GDM1 (cell line): Measurements from ENCODE around the gene KIF26B.

ENCODE experiments used
- DNase-seq: peaks from one replicate; lab custom pipeline; 2025; lab: John Stamatoyannopoulos, UW

Gene KIF26B

DNA sequence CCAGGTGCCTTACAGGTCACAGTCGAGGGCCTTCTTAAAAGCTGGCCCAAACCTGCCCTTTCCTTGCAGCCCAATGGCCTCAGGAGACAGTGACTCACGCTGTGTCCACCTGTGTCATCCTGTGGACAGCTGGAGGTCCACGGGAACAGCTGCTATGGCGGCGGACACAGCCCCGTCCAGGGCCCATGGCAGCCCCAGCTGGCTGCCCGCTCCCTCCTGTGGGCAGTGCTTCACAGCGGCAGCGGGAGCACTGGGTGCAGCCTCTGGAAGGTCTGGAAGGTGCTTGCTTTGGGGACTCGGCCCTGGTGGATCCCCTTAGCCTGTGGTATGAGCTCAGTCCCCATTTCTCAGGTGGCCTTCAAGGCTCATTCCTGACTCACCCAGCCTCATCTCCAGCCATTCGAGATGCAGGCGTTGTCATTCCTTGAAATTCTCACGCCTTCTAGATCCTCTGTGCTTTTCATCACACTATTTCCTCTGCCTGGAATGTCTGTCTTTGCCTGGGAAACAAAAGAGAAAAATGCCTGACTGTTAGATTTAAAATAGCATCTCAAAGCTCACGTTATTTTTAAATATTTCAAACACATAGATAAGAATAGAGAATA is 86.8 kb downstream of the KIF26B start:
- DNase-seq = no peak

DNA sequence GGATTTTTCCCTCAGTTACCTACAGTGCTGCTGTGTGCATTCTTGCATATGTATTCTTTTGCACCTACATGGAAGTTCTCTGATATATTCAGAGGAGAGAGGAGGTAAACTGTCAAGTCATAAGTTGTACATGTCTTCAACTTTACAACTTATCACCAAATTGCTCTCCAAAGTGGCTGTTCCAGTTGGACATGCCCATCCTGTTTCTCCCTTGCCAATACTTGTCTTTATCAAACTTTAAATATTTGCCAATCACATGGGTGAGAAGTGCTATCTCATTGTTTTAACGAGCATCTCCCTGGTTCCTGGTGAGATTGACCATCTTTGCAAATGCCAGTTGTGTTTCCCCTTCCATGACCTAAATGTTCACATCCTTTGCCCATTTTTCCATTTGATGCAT is 88.2 kb downstream of the KIF26B start:
- DNase-seq = no peak

DNA sequence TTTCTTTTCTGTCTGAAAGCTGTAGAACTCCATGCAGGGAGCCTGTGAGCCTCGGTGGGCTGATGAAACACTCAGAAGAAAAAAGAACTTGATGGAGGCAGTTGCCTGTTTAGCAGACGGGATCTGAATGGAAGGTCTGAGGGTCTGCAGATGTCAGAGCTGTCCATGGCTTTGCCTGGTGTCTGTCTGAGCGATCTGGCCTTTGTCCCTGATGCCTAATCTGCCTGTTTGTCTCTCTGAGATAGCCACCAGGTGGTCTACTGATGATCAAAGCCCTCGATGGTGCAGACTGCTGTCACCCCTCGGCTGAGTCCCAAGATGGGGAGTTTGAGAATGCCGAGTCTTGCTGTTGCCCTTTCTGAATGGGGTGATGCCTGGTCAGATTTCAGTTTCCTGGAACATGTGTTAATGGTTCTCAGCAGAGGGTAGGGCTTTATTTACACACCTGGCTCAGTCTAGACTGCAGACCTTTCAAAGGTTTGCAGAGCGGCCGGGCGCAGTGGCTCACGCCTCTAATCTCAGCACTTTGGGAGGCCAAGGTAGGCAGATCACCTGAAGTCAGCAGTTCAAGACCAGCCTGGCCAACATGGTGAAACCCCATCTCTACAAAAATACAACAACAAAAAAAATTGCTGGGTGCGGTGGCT is 90.4 kb downstream of the KIF26B start:
- no peak for DNase-seq

DNA sequence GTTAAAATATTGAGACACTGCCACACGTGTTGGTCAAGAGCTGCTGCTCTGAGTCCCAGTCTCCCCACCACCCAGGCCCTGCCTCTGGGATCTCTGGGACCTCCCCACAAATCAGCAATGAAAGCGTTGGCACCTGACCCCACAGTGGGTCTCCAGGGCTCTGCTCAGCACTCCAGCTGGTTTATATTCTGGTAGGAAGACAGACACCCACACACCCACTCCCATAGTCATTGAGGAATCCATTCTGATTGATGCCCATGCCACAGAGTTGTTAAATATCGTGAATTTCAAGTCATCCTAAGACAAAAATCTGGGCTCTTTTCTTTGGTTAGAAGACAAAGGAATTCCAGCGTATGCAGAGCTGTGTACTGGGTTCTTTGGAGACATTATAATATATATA is 91.6 kb downstream of the KIF26B start:
- no peak for DNase-seq

DNA sequence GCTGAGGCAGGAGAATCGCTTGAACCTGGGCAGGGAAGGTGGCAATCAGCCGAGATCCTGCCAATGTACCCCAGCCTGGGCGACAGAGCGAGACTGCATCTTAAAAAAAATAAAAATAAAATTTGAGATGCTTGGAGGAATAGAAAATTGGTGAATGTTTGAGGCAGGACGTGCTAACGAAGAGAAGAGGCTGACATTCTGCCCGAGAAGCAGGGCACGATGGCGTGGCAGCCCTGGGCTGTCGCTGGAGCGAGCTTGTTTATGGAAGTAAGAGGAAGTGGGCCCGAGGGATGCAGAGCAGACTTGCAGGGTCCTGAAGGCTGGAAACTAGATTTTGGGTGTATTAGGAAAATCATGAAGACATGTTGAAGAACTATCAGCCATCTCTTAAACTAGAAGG is 92.6 kb downstream of the KIF26B start:
- no peak for DNase-seq

DNA sequence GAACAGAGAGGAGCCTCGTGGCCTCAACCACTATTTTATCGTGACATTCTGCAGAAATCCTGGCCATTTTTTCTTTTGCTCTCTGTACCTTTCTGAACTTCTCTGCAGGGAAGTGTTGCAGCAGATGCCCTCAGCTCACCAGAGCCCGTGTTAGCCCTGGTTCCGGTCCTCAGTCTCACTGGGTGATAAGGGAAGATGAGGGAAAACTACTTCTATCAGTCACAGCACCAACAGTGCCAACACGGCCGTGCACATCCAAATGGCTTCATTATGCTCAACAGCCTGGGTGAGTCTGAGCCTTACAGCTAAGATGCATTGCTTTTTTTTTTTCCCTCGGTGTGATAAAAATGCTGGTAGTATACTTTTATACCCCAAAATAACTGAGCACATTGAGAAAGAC is 93.0 kb downstream of the KIF26B start:
- DNase-seq = no peak

DNA sequence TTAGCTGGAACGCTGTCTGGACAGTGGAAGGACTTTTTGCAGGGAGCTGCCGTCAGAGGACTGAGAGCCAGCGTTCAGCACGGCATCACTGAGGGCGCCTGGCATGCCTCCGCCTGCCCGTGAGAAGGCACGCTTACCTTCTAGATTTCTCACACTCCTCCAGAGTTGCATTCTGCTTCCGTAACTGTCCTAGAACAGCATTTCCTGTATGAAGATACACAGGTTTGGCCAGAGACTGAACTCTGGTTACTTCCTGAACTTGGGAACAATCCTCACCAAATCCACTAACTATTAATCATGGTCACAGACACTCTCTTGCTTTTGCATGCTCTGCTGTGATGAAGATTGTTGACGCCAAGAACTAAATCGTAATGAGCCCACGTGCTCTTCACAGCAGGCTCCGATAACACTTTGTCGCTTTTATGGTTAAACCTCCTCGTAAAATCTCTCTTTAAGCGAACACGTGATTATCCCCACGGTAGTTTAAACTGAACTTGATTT is 93.5 kb downstream of the KIF26B start:
- DNase-seq = no peak

DNA sequence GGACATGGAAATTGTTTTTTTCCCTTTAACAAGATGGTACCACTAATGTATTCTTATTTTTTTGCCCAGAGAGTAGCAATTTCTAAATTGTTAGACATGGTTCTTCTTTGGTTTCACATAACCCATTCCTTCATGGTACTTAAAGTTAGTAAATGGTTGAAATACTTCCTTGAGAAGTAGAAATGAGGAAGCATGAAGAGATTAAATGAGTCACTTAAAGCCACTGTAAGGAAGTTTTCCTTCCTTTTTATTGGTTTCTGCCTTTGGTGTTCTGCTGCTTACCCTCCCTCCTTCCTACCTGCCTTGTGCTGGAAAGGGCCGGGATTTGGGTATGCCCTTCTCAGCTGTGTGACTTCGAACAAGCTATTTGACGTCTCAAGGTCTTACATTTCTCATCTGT is 101.0 kb downstream of the KIF26B start:
- no peak for DNase-seq

DNA sequence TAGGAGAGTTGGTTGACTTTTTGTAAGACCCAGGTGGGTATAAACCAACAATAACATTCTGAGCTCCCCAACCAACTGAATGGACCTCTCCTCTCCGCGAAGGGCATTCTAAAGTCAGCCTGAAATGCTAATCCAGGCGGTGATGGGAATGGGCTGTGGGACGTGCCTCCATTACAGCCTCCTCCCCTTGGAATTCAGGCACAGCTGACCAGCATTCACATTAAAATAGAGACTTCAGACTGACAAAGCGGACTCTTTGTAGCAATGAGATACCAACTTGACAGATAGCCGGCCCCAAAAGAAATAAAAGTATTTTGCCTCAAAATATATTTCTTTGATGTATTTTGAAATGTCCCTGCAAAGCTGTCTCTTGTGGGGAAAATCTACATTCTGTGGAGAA is 101.7 kb downstream of the KIF26B start:
- no peak for DNase-seq

DNA sequence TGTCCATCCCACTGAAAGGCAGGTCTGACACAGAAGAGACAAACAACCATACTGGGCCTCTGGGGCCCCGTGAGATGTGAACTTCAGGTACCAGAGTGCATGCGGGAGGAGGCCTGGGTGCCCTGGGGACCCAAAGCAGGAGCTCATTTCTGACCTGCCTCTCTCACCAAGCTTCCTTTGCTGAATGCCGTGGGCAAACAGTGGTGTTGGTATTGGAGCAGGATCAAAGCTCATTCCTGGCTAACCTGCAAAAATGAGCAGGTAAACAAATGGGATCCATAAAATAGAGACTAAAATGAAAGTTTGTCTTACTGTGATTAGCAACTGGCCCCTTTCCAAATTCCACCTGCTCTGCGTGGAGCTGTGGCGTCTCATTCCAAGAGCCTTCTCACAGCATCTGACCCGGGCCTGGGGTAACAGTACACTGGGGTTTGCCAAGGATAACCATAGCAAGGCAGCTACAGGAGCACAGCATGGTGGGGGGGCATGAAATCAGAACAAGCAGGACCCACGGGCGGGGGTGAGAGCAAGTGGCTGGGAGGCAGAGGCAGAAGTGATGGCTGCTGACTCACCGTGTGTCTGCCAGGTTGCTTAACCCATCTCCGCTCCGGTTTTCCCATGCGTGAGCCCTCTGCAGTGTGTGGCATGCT is 103.6 kb downstream of the KIF26B start:
- no peak for DNase-seq

DNA sequence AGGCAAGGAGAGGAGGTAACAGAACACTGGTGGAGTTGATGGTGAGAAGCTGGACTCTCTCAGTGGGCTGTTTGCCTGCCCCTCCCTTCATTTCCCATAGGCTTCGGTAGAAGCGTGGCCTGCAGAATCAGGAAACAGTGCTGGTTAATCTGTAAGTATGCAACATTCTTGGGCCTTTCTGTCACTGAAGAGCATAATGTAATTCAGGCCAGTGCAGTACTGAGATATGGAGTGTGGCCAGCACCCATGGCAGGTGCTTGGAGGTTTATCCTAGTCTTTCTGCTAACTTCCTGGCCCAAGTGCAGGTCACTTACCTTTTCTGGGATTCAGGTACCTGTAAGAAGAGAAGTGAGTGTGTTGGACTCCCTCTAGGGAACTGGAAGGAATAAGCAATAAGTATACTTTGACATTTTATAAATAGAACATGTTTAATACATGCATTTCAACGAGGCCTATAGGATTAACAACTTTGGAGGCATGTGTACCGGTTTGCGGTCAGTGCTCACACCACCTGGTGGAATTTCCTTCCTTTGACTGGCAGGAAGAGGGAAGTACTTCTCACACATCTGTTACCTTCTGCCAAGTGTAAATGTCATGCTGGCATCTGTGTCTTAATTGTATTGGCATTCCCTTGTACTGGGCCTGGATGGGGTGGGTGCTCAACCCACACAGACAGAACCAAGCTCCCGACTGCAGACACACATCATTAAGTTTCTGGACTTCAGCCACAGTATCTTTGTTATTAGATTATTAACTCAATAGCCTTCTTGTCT is 105.5 kb downstream of the KIF26B start:
- DNase-seq = peak; percentile 32

DNA sequence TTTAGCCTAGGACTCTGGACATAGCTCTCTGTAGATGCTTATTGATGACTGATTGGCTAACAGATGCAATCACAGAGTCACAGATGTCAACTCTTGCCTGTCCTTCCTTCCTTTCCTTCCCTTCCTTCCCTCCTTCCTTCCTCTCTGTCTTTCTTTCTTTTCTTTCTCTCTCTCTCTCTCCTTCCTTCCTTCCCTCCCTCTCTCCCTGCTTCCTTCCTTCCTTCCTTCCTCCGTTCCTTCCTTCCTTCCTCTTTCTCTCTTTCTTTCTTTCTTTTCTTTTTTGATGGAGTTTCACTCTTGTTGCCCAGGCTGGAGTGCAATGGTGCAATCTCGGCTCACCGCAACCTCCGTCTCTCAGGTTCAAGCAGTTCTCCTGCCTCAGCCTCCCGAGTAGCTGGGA is 106.1 kb downstream of the KIF26B start:
- DNase-seq = no peak

DNA sequence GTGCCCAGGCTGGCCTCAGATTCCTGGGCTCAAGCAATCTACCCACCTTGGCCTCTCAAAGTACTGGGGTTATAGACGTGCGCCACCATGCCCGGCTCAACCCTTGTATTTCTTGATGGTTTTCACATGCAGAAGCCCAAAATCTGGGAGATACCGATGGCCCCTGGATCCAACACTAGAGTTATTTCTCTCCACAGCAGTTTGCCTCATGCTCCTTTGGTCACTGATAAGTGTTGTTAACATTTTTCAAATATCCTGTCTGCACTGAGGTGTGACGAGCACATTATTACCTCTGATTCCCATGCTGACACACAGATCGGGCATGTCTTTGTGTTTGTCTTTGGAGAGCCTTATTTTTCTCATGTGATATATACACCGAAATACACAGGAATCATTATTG is 107.0 kb downstream of the KIF26B start:
- DNase-seq = no peak

DNA sequence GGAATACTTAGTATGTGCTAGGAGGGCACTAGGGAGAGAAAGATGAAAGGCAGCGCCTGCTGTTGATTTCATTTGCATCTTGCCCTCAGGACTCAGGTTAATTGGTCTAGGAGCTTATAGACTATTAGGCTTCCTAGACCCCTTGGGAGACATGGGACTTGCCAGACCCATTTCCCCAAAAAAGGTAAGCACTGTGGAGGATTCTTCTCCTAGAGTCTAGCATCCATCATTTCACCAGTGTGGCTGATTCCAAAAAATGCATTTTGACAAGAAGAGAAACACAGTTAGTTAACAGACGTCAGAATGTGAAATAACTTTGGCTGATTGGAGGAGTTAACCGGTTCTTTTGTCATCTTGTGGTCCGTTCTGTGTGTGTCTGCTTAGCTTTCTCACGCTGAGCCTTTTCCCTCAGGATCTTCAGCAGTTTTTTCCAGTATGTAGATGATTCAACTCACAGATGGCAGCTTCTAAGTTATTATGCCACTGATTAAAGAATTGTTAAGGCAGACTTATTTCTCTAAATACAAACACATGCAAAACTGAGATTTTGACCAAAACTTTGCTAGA is 108.8 kb downstream of the KIF26B start:
- DNase-seq = no peak

DNA sequence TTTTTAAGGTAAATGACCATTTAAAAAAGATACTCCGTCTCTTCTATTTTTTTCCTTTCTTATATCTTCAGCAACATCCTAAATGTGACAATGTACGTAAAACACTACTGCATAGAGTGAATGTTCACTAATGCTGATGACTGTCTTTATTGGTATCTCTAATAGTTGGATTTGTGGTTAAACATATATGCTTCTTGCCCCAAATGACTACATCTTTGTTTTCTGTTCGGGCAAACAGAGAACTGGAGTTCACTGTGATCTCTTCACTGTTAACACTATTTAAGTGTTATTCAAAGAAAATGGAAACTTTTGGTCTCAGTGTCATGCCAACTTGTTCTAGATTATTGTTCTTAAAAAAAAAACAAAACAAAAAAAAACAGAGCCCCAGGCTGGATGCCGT is 109.4 kb downstream of the KIF26B start:
- DNase-seq = no peak

DNA sequence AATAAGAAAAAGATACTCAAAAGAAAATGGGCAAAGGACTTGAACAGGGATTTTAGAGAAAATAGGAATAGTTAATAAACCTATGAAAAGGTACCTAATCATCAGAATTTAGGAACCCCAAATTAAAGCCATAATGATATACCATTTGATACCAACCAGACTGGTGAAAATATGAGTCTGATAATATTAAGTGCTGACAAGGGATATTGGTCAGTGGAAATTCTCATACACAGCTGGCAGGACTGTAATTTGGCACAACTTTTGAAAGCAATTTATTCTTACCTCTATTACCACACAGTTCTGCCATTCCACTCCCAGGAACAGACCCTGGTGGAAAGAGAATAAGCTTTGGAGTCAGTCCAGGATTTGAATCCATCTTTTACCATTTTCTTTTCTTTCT is 111.3 kb downstream of the KIF26B start:
- DNase-seq = no peak

DNA sequence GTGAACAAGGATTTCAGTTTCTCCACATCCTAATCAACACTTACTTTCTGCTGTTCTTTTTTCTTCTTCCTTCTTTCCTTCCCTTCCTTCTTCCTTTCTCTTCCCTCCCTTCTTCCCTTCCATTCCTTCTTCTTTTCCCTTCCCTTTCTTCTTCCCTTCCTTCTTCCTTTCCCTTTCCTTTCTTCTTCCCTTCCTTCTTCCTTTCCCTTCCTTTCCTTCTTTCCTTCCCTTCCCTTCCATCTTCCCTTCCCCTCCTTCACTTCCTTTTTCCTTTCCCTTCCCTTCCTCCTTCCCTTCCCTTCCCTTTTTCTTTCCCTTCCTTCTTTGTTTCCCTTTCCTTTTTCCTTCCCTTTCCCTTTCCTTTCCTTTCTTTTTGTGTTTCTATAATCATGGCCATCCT is 115.3 kb downstream of the KIF26B start:
- DNase-seq = no peak

DNA sequence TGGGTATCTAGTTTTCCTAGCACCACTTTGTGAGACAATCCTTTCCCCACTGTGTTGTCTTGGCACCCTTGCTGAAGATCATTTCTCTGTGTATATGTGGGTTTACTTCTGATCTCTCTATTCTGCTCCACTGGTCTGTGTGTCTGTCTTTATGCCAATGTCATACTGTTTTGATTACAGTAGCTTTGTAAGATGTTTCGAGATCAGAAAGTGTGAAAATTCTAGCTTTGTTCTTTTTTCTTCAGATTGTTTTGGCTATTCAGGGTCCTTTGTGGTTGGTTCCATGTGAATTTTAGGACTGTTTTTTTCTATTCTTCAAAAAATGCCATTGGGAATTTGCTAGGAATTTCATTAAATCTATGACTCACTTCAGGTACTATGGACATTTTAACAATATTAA is 116.2 kb downstream of the KIF26B start:
- DNase-seq = no peak

DNA sequence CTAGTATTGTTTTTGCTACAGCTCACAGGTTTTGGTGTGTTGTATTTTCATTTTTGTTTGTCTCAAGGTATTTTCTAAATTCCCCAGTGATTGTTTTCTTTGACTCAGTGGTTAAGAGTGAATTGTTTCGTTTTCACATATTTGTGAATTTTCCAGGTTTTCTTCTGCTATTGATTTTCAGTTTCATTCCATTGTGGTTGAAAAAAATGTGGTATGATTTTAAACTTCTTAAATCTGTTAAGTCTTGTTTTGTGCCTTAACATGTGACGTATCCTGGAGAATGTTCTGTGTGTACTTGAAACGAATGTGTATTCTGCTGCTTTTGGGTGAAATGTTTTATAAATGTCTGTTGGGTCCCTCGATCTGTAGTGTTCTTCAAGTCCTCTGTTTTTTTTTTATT is 117.9 kb downstream of the KIF26B start:
- DNase-seq = no peak

DNA sequence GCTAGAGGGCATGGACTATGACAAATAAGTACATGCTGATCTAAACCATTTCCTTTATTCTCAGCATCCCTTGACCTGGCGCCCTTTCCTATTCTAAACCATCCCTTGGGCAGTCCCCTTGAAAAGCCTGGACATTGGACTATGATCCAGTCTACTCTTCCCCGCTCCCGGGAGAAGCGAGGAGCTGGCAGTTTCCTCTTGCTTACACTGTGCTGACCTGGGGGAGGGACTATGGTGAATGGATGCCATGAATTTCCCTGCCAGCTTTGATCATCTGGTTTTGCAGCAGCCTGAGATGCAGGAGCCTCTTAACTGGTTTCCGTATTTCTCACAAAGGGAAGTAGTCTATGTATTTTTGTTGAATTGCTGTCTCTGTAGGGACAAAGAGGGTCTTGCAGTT is 121.7 kb downstream of the KIF26B start:
- no peak for DNase-seq

DNA sequence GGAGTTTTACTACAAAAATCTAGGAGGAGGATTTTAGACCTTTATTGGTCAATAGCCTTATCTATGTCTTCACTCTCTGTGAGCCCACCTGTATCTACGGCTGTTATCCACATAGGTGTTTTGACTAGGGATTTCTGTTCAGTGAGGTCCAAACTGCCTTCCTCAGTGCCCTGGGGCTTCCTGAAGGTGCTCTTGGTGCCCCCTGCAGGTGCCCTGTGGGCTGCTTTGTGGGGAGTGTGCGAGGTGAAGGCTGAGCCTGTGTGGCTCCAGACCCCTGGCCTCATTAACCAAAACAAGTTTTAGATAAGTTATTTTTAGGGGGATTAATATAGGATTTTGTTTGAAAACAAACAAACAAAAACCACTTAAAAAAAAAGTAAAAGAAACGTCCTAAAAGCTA is 122.5 kb downstream of the KIF26B start:
- no peak for DNase-seq

DNA sequence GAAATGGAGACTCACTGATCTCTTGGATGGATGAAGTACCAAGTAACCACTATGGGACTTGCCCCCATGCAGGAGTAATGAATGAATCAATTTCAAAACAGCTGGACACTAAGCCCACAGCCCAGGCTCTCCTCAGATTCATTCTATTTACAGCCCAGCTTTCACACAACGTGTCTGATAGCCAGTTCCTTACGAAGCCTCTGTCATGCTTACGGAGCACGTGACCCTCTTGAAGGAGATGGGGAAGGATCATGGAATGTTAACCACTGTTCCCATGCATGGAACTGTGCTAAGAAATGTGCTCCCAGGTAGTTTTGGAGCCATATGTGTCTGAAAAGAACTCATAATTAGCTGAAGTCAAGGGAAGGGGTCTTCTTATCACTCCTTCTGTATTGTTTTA is 124.1 kb downstream of the KIF26B start:
- no peak for DNase-seq

DNA sequence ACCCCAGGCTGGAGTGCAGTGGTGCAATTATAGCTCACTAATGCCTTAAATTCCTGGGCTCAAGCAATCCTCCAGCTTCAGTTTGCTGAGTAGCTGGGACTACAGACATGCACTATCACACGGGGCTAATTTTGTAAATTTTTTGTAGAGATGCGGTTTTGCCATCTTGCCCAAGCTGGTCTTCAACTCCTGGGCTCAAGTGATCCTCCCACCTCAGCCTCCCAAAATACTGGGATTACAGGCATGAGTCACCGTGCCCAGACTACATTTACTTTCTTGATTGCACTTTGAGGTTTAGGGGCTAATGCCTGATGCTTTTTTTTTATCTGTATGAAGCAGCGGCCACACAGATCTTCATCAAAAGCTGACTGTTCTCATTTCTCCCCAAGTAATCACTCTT is 124.6 kb downstream of the KIF26B start:
- DNase-seq = no peak
